Measurements from ENCODE around the gene FKBP1B.

DNA sequence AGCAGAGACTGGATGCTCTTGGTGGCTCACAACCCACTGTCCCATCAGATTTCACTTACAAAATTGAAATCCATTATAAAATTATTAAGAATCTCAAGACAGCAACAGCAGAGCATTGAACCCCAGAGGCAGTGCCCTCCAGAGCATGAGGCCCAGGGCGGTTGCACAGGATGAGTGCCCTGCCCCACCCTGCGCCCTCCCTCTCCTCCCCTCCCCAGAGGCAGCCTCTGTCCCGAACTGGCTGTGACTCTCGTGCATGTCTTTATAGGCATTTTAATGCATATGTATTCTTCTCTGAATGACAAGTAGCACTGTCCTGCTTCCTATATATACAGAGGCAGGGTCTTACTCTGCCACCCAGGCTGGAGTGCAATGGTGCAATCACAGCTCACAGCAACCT lies 29.3 kb upstream of the FKBP1B start:
- no peak for TF ChIP-seq EZH2 (IDR thresholded peaks at IDR 0.05; ENCODE audit: borderline replicate concordance, low read depth, low read length, severe bottlenecking)
- TF ChIP-seq, protein P1, sequence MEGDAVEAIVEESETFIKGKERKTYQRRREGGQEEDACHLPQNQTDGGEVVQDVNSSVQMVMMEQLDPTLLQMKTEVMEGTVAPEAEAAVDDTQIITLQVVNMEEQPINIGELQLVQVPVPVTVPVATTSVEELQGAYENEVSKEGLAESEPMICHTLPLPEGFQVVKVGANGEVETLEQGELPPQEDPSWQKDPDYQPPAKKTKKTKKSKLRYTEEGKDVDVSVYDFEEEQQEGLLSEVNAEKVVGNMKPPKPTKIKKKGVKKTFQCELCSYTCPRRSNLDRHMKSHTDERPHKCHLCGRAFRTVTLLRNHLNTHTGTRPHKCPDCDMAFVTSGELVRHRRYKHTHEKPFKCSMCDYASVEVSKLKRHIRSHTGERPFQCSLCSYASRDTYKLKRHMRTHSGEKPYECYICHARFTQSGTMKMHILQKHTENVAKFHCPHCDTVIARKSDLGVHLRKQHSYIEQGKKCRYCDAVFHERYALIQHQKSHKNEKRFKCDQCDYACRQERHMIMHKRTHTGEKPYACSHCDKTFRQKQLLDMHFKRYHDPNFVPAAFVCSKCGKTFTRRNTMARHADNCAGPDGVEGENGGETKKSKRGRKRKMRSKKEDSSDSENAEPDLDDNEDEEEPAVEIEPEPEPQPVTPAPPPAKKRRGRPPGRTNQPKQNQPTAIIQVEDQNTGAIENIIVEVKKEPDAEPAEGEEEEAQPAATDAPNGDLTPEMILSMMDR (IDR thresholded peaks at IDR 0.05; ENCODE audit: borderline replicate concordance, extremely low read depth, low read length, poor library complexity, severe bottlenecking), result no peak

Measured in DND-41 (cell line).